Measurements from ENCODE around the gene BDKRB1.
"Not testable (repeated sequence)": the region's sequence is repeated elsewhere in the genome, so short reads cannot be mapped to it uniquely, and the experiment has no call there.

The BDKRB1 gene

DNA sequence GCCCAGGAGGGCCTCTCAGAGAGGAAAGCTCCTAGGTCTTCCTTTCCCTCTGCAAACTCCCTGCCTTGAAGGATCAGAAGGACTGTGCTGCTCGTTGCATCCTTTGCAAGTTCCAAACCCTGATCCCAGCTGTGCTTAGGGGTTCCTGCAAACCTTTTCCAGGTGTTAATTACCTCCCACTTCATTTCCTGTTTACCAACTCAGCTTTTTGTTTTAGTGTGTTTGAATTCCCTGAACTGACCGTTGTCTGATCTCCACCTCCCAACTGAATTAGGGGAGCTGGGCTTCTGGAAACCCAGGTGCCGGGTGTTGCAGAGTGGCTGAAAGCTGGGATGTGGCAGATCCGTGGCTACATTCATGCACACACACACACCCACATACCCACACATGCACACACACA is 20.6 kb upstream of the BDKRB1 start:
- DNase-seq, result no peak

DNA sequence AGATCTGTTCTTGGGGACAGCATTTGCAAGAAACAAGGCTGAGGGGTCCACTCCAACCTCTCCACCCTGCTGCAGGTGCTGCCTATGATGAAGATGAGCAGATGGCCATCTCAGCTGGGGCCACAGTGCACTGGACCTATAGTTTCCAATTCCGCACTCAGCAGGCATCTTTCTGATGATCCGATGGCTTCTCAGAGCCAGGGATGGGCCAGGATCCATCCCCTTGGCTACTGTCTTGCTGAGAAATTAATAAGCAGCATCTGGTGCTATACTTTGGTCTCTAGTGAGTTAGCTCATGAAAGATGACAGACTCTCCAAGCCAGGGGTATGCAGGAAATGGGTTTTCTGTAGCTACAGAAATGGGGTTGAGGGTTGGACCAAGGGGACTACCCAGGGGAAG is 18.4 kb upstream of the BDKRB1 start:
- no peak for DNase-seq

DNA sequence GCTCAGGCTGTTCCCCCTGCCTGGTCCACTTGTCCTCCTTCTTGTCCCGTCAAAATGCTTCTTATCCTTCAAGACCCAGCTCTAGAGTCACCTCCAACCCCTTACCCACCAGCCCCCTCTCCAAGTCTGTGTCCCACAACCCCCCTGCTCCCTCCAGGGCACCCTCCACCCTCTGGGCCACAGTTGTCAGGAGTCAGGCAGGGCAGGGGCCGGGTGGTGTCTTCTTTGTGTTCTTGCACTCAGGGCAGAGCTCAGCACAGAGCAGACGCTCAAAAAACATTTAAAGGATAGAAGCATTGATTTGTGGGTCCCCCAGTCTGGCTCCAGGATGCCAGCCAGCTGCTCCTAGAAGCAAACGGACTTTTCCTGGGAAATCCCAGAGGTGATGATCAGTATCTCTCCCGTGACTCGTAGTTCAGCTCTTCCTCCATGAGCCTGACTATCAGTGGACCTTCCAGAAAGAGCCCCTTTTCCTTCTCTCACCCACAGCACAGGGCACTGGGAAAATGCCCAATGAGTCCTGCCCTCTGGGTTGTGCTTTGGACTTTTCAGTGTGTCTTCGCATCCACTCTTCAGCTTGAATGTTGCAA is 17.2 kb upstream of the BDKRB1 start:
- no peak for DNase-seq

DNA sequence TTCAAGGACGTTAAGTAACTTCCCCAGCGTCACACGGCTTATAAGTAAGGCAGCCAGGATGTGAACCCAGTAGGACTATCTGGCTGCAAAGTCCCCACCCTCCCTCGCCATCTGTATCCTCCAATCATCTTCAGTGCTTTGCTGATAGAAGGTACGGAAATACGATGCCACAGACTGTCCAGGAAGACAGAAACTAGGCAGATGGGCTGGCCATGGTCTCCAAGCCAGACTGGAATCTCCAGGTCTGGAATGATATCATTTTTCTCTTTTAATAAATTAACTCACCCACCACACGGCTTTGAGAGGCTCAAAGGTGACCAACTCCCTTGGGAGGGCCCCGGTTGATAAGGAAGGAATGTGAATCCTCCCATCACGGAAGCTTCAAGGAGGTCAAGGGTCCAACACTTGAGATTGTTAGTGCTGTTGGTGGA is 16.3 kb upstream of the BDKRB1 start:
- no peak for DNase-seq

DNA sequence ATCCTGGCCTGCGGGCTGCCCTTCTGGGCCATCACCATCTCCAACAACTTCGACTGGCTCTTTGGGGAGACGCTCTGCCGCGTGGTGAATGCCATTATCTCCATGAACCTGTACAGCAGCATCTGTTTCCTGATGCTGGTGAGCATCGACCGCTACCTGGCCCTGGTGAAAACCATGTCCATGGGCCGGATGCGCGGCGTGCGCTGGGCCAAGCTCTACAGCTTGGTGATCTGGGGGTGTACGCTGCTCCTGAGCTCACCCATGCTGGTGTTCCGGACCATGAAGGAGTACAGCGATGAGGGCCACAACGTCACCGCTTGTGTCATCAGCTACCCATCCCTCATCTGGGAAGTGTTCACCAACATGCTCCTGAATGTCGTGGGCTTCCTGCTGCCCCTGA is 15.4 kb upstream of the BDKRB1 start:
- DNase-seq, result no peak

DNA sequence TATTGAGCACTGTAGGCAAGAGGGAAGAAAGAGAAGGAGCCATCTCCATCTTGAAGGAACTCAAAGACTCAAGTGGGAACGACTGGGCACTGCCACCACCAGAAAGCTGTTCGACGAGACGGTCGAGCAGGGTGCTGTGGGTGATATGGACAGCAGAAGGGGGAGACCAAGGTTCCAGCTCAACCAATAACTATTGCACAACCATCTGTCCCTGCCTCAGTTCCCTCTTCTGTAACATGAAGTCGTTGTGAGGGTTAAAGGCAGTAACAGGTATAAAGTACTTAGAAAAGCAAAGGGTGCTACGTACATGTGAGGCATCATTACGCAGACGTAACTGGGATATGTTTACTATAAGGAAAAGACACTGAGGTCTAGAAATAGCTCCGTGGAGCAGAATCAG is 13.9 kb upstream of the BDKRB1 start:
- DNase-seq, result no peak

DNA sequence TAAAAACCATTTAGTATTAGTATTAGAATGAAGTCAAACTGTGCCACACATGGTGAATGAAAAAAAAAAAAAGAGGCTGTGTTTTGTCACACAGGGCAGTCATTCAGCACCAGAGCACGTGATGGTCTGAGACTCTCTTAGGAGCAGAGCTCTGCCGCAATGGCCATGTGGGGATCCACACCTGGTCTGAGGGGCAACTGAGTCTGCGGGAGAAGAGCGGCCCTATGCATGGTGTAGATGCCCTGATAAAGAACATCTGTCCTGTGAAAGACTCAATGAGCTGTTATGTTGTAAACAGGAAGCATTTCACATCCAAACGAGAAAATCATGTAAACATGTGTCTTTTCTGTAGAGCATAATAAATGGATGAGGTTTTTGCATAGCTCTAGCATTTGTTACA is 12.2 kb upstream of the BDKRB1 start:
- no peak for DNase-seq

DNA sequence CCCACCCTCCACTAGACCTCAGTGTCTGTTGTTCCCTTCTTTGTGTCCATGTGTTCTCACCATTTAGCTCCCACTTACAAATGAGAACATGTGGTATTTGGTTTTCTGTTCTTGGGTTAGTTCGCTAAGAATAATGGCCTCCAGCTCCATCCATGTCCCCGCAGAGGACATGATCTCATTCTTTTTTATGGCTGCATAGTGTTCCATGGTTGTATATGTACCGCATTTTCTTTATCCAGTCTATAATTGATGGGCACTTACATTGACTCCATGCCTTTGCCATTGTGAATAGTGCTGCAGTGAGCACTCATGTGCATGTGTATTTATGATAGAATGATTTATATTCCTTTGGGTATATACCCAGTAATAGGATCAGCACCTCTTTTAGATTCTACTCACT is 10.9 kb upstream of the BDKRB1 start:
- not testable (repeated sequence) for DNase-seq

DNA sequence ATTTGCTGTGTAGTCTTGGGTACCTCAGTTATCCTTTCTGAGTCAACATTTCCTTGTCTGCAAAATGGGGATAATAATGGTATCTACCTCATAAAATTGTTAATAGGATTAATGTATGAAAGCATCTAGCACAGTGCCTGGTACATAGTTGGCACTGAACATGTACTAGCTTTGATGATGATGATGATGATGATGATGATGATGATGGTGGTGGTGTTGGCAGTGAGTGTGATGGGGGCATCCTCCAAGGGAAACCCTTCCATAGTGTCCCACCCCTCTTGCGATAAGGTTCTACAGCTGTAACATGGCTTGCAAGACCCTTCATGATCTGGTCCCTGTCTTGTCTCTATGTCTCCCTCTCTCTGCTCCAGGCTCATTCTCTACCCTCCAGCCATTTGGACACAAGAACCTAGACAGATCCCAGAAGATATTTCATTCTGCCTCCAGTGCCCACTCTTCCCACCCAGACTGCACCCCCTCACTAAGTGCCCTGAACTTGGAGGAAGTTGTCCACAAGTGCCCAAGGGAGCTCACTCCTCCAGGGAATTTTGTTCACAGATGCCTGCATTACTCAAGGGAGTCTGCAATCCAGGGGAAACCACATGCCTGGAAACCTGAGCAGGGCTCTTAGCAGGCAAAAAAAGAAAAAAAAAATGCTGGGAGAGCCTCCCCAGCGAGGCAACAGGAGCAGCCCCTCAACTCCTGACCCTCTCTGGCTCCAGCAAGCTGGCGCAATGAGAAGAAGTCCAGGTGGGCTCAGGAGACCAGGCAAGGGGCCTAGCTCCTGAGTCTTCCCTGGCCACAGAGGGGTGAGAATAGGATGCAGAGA is 10.1 kb upstream of the BDKRB1 start:
- no peak for DNase-seq

DNA sequence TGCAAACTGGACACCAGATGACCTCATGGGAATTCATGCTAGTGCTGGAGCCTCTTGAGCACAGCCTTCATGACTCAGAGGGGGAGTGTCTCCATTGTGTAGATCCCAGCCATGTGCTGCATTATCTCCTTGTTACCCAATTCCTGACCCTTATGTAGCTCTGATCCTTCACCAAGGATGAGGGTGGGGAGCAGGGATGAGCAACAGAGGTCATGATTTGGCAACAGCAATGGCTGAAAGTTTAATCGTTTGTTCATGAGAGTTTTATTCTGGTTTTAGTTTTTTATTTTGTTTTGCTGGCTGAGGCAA is 9.5 kb upstream of the BDKRB1 start:
- DNase-seq, result no peak

DNA sequence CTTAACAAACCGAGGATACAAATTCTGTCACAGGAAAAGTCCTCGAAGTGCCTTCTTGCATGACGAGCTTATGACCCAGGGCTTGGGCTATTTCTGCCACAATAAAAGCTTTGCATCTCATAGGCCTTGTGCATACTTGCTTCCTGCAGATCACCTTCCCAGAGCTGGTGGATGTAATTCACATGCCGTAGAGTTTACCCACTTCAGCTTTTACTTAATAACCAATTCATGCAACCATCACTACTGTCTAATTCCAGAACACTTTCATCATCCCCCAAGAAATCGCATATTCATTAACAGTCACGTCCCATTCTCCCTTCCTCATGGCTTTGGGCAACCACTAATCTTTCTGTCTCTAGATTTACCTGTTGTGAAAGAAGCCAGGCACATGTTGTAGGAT is 9.0 kb upstream of the BDKRB1 start:
- DNase-seq, result no peak

DNA sequence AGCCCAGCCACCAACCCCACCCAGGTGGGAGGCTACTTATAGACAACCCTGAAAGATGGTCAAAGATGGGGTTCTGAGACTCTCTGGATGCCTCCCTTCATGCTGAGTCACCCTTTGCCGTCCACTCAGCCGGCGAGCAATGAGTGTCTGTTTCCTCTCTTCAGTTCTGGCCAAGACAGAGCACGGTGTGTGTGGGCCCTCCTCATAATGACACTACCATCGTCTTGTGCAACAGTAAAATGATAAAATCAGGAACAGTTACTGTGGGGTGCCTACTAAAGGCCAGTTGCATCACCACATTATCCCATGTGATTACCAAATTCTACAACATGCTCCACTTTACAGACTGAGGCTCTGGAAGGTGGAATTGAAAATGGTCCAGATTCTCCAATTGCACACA is 7.0 kb upstream of the BDKRB1 start:
- DNase-seq, result no peak

DNA sequence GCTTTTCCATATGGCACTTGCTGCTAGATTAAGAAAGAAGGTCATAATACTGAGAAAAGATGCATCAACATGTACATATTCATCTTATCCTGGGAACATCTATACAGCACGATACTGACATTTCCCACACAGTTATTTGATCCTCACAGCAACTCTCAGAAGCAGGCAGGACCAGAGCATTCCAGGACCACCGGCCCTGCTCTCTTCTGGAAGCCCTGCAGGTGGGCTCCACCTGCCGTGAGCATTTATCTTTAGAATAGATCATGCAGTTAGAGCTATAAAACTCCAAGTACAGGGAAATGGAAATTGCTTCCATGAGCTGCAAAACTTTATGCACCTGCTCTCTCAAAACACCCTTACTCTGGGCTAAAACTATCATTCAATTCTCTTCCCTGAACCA is 5.5 kb upstream of the BDKRB1 start:
- DNase-seq, result no peak

DNA sequence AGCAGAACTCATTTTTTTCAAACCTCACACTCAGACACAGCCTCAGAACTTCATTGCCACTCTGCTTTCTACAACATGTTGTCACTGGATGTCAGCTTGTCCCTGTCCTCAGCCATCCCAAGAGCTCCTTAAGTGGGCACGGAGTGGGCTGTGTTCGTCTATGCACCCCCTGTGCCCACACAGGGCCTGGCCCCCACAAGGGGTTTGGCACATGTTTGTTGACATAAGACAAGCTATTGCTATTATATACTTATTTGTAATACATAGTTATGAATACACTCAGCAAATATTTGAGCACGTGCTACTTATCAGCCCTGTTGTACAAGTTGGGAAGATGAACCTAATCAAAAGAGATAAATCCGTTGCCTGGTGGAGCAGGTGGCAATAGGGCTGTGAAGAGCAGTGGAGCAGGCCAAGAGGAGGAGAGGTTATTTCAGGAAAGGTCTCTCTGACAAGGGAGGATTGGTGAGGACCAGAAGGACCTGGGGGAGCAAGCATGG is 4.3 kb upstream of the BDKRB1 start:
- no peak for DNase-seq

DNA sequence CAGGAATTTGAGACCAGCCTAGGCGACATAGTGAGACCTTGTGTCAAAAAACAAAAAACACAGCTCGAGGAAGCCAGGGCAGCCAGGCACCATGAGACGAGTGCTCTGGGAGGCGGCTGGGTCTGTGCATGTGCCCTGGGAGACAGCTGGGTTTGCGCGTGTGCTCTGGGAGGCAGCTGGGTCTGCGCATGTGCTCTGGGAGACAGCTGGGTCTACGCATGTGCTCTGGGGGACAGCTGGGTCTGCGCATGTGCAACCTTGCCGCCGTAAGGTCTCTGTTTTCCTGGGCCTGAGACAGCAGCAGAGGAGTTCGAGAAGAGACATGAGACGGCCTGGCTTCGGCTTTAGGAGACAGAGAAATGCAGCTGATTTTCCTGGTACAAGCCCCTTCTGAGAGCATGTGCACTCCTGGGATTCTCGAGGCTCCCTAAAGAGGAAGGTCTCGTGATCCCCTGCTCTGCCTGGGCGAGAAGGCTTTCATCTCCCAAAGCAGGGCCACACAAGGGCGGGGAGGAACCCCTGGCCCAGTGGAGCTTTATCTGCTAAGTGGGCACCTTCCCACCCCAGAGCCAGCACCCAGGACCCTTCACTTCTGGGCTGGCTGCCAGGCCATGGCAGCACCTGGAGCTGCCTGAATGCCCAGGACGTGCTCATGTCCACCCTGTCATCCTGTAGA is 3.5 kb upstream of the BDKRB1 start:
- no peak for DNase-seq

DNA sequence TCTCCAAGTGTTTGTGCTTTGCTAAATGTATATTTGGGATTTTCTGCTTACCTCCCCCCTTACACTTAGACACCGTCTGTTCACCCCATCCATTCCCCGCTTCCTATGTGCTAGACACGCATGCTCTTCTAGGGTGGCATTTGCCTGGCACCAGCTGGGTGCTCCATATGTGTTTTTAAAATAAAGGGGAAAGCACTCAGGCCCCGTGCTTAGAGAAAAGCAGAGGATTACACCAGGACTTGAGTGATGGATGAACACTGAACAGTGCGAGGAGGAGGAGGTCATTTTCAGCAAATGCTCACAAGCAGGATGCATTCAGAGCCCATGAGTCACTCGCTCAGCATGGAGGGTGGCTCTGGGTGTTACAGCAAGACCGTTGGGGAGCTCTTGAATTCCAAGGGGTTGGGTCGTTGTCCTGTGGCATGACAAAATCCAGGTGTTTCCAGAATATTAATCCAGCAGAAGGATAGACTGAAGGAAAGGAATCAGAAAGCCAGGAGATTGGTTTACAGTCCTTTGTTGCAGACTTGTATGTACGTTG is 2.9 kb upstream of the BDKRB1 start:
- DNase-seq, result no peak

DNA sequence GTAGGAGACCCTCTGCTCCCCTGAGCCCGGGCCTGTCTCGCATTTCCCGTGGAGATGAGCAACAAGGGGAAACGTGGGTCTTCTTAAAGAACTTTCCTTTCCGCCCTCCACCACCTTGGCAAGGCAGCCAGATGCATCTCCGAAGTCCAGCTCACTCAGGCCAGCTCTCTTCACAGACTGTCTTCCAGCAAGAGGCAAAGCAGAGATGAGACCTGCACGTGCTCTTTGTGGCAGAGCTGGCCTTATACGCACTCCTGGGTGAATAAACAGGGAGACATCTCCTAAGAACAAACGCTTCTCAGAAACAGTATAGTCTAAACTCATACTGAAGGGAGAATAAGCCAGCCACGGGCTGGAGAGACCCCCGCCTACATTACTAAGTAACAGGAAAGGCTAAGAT is 1.3 kb upstream of the BDKRB1 start:
- no peak for DNase-seq

DNA sequence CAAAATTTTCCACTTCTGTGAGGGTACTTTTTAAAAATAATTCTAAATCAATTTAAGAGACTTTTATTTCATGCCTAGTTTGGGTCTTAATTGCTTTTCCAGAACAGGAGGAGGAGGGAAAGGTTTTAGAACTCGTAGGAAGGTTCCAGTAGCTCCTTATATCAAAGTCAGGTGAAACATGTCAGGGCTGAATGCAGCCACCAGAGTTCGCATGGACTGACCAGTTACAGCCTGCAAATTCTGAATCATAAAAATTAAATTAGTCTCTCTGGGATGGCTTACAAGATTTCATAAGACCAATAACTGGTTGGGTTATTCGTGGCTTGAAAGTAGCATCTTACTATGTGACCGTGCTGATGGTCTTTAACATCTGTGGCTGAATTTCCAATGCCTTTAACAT is 397 bp downstream of the BDKRB1 start:
- no peak for DNase-seq

DNA sequence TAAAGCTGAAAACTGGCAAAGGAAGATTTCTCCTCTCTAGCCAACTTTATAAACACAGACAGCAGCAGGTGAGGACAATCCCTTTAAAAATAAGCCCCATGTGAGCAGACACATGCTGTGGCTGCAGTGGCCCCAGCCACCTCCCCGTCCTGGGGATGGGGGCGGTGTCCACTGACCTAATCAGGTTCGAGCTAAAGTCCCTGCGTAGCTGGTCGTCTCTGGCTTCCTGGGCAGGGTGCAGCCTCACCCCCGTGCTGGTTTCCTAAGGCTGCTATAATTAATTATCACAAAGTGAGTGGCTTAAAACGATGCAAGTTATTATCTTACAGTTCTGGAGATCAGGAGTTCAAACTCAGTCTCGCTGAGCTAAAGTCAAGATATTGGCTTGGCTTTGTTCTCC is 1.0 kb downstream of the BDKRB1 start:
- DNase-seq, result no peak

DNA sequence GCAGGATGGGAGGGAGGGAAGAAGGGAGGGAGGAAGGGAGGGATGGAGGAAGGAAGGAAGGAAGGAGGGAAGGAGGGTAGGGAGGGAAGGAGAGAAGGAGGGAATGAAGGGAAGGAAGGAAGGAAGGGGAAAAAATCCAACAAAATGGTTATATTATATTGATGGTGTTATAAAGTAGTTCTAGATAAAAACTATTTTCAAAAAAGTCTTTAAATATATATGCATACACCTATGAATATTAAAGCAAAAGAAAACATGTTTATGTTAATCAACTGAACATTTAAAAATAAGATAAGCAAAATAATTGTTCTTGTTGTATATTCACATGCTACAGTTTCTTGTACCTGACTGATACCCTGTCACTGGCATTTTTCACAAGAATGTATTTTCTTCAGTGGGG is 1.9 kb downstream of the BDKRB1 start:
- DNase-seq, result no peak

DNA sequence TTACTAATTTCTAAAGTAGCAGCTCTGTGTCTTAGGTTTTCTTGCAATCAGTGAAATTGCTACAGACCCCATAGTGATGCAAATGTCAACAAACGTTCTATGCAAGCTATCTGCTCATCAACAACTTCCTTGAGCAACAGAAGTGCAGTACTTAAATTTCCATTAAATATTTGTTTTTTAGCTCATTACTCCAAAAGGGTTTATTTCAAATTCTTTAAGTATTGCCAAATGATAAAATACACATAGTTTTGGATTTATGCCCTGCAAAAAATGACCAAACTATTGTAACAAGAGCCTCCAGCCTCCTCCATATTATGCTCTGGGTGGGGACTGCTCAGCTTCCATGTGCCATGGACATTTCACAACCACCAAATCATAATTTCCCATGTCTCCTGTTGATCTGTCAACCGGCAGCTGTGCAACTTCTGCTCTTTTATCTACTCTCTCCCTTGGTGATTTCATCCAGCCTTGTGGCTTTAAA is 4.4 kb downstream of the BDKRB1 start:
- DNase-seq, result no peak

DNA sequence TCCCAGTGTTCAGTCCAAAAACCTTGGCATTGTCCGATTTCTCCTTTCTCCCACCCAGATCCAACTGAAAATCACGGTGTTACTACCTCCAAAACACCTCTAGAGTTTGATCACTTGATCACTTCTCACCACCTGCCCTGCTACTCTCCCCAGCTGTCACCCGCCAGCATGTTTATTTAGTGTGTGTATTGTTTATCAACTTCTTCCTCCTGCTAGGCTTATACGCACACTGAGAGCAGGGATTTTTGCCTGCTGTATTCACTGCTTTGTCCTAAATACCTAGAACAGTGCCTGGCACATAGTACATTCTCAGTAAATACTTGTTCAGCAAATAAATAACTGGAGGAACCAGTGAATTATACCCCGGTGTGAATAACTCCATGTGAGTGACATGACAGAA is 5.0 kb downstream of the BDKRB1 start:
- no peak for DNase-seq

DNA sequence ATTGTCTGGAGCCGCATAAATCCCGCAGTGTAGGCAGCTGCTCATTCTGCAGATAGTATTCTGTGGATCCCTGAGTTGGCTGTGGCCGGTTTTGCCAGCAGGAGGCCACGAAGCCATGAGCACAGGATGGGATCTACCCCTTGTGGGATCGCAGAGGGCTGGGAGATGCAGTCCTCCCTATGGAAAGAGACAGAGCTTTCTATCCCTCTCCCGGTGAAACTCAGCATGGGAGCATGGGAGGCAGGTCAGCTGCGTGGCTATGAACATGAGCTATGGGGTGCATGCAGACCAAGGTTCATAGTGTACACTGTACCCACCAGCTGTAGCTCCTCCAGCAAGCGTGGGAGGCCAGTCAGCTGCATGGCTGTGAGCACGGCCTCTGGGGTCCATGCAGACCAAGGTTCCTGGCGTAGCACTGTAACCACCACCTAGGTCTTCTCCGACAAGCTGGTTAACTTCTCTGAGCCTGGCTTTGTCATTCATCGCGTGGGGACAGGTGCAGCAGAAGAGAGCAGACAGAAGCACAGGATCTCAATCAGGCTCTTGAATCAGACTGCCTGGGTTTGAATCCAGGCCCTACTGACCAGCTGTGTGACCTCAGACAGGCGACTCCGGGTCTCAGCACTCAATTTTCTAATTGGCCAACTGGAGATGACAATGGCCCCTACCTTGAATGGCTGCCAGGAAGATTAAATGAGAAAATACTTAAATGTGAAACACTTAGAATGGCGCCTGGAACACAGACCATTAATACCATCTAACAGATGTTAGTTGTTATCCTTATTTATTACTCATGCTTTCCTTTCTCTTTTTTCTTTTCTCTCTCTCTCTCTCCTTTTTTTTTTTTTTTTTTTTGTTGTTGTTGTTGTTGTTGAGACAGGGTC is 6.0 kb downstream of the BDKRB1 start:
- no peak for DNase-seq

All from activated effector memory CD4-positive, alpha-beta T cell treated with Interleukin-2 at 50 U/mL for 16 hours (primary cell).